Adrenal gland (tissue), 12 donors: ENCODE measurements around the gene LMO7. TPM values are rescaled to one million over a fixed set of nuclear protein-coding genes. Genes with fewer than 3 reads are reported as not detected.

Source experiments
- DNase-seq, 7 donors: peaks; one replicate each; pipeline ENCODE4 v3.0.0-alpha.2; 2019 to 2020
- H3K27ac ChIP-seq, 5 donors: fragments of 200-600 bp; sonication (generic) in 4 of 5; 1 replicate in 3 of 5; 2 replicates in 2 of 5; pipeline versions ENCODE4 v1.5.1 to v1.8.0; 2016 to 2020; ENCODE audit warnings: mild to moderate bottlenecking in 1 of 5
- H3K27me3 ChIP-seq: fragments of 200-600 bp; 2 replicates; pipeline ENCODE4 v1.8.0; 2021
- H3K36me3 ChIP-seq, 2 donors: fragments of 200-600 bp; replicated peaks in 1 of 2; 1 replicate in 1 of 2; 2 replicates in 1 of 2; pipeline versions ENCODE4 v1.5.1 to v1.8.0; 2018 to 2022
- H3K4me1 ChIP-seq, 2 donors: fragments of 200-600 bp; replicated peaks in 1 of 2; 1 replicate in 1 of 2; 2 replicates in 1 of 2; pipeline versions ENCODE4 v1.5.1 to v1.8.0; 2018 to 2021
- H3K4me3 ChIP-seq, 4 donors: fragments of 200-600 bp; sonication (generic) in 3 of 4; one replicate each; pipeline ENCODE4 v1.5.1; 2016 to 2018
- H3K9me3 ChIP-seq, 3 donors: fragments of 200-600 bp; sonication (generic) in 1 of 3; replicated peaks in 1 of 3; 1 replicate in 2 of 3; 2 replicates in 1 of 3; pipeline versions ENCODE4 v1.5.1 to v1.8.0; 2016 to 2021
- CTCF ChIP-seq, 6 experiments: fragments of 450-650 bp in 4 of 6; fragments of 200-600 bp in 2 of 6; sonication (generic) in 1 of 6; IDR thresholded peaks; 1 replicate in 5 of 6; 2 replicates in 1 of 6; pipeline versions ENCODE4 v1.5.1 to v1.8.0; 2016 to 2021; ENCODE audit warnings: antibody characterized with exemption in 6 of 6, mild to moderate bottlenecking in 2 of 6, moderate library complexity in 1 of 6
- POLR2A ChIP-seq, 2 donors: fragments of 450-650 bp; IDR thresholded peaks; one replicate each; pipeline ENCODE4 v1.6.1; 2017; ENCODE audit warnings: antibody characterized with exemption in 2 of 2, mild to moderate bottlenecking in 2 of 2, moderate library complexity in 1 of 2
- WGBS, 4 donors: extraction: QIAGEN DNeasy Blood & Tissue Kit in 2 of 4; methylation state at CpG; one replicate each; pipeline versions ENCODE4 v1.1.5 to v1.1.7; 2013 to 2017; 5-methylcytosine and 5-hydroxymethylcytosine counted together
- intact Hi-C, 2 donors: fragments of 100-400 bp; cut with DNase I; formaldehyde crosslinking; loops; one replicate each; pipeline versions ENCODE4 v1.14.1 to v1.15.0; 2022 to 2023
- polyA plus RNA-seq, 3 donors: library from polyadenylated mRNA; stranded (reverse); fragments of 200-250 nt in 2 of 3; fragments of 350-450 nt in 1 of 3; fragmentation: Illumina TruSeq in 1 of 3; extraction: RNeasy Lipid Tissue Mini Kit (QIAGEN cat#74804) in 1 of 3; gene quantifications; one replicate each; pipeline ENCODE4 v1.2.3, GENCODE V29; 2013 to 2014
- total RNA-seq, 9 donors: library from RNA; depleted of rRNA in 4 of 9; stranded (reverse); fragments of >200 nt in 4 of 9; fragments of 120-200 nt in 1 of 9; fragmentation: NEBNext Ultra II Directional in 1 of 9; extraction: Animal tissue kit (Norgen Biotek cat#: 25700) in 1 of 9; gene quantifications; one replicate each; pipeline versions ENCODE4 v1.1.0 to v1.2.4, GENCODE V29; 2013 to 2023
- donor health status: healthy with polysubstance abuse.
- donor health status: Bipolar disorder and iron deficiency.
- donor health status: DM: yes; HTN: yes; CAD: no.
- donor health status: DM: no; HTN: no; CAD: no.
- donor health status: DM: no; HTN: no; CAD: no.
- donor health status: DM: yes; HTN: yes; CAD: no.

Gene LMO7
- total and polyA plus RNA-seq, 12 donors: 7.4 to 39.7 (median 11.4) TPM

- Histone ChIP-seq H3K27ac (no peak overlapping the region), H3K27me3 (no peaks in the 10 kb centered on the region), H3K9me3 (no peaks in the 10 kb centered on the region), H3K36me3 (no peaks in the 10 kb centered on the region), H3K4me3 (no peak overlapping the region), H3K4me1 (no peaks in the 10 kb centered on the region)
- intact Hi-C loops: no loop called here
- TF ChIP-seq CTCF (IDR thresholded peaks at IDR 0.05): no peak
- no peak for TF ChIP-seq POLR2A (IDR thresholded peaks at IDR 0.05)
- no peak for DNase-seq
- WGBS, 4 donors: 95 to 98% (median 96%) methylated on average over 2 of the region's 2 CpGs
Measured at GRCh38 chr13:75847588-75847987, 211.5 kb downstream of the LMO7 start.

GRCh38 chr13:75850916-75851315 lies 214.8 kb downstream of the LMO7 start:
- intact Hi-C loops: no loop called here
- no peaks in the 10 kb centered on the region for H3K36me3 ChIP-seq

GRCh38 chr13:75855216-75855615 lies 219.1 kb downstream of the LMO7 start:
- 96 to 98% (median 97%) methylated on average over 6 of the region's 6 CpGs for WGBS, 4 donors
- Histone ChIP-seq H3K4me3 (no peak overlapping the region), H3K27me3 (no peaks in the 10 kb centered on the region), H3K9me3 (no peaks in the 10 kb centered on the region), H3K27ac (no peak overlapping the region), H3K36me3 (no peaks in the 10 kb centered on the region), H3K4me1 (no peaks in the 10 kb centered on the region)
- DNase-seq: no peak
- TF ChIP-seq CTCF (IDR thresholded peaks at IDR 0.05) (no peak), POLR2A (IDR thresholded peaks at IDR 0.05) (no peak)
- intact Hi-C loops: no loop called here

More at GRCh38 chr13:75850916-75851315, 214.8 kb downstream of the LMO7 start:
- H3K9me3 ChIP-seq: no peaks in the 10 kb centered on the region
- 94 to 100% (median 97%) methylated on average over 3 of the region's 3 CpGs for WGBS, 4 donors
- no peak for DNase-seq
- TF ChIP-seq POLR2A (IDR thresholded peaks at IDR 0.05): no peak
- no peak overlapping the region for H3K27ac ChIP-seq
- H3K27me3 ChIP-seq: no peaks in the 10 kb centered on the region
- no peak overlapping the region for H3K4me3 ChIP-seq
- no peaks in the 10 kb centered on the region for H3K4me1 ChIP-seq

- Histone ChIP-seq H3K27ac (no peak overlapping the region), H3K27me3 (no peaks in the 10 kb centered on the region), H3K4me3 (no peak overlapping the region), H3K9me3 (no peaks in the 10 kb centered on the region), H3K4me1 (no peaks in the 10 kb centered on the region), H3K36me3 (no peaks in the 10 kb centered on the region)
- intact Hi-C loops: no loop called here
- no peak for TF ChIP-seq POLR2A (IDR thresholded peaks at IDR 0.05)
- no peak for TF ChIP-seq CTCF (IDR thresholded peaks at IDR 0.05)
- 92 to 100% (median 94%) methylated on average over 4 of the region's 4 CpGs for WGBS, 4 donors
- DNase-seq: no peak
Measured at GRCh38 chr13:75855847-75856246, 219.7 kb downstream of the LMO7 start.

GRCh38 chr13:75857291-75857690 lies 221.2 kb downstream of the LMO7 start:
- H3K4me1 ChIP-seq: no peaks in the 10 kb centered on the region
- no peaks in the 10 kb centered on the region for H3K9me3 ChIP-seq
- 45 to 86% (median 80%) methylated on average over 1 of the region's 1 CpG for WGBS, 4 donors
- DNase-seq: no peak
- no peaks in the 10 kb centered on the region for H3K27me3 ChIP-seq
- intact Hi-C loops: no loop called here
- no peaks in the 10 kb centered on the region for H3K36me3 ChIP-seq
- H3K27ac ChIP-seq: no peak overlapping the region
- no peak overlapping the region for H3K4me3 ChIP-seq
- TF ChIP-seq CTCF (IDR thresholded peaks at IDR 0.05): no peak
- TF ChIP-seq POLR2A (IDR thresholded peaks at IDR 0.05): no peak
